GM18508 (cell line): ENCODE results near the gene ANKZF1.

Experiments
- ATAC-seq: cut with Tn5 transposase; IDR thresholded peaks from one replicate; pipeline ENCODE4 v1.9.1; 2021; ENCODE audit warnings: moderate number of reproducible peaks; ENCODE audit not compliant: insufficient read depth, unreplicated experiment

Gene ANKZF1

DNA sequence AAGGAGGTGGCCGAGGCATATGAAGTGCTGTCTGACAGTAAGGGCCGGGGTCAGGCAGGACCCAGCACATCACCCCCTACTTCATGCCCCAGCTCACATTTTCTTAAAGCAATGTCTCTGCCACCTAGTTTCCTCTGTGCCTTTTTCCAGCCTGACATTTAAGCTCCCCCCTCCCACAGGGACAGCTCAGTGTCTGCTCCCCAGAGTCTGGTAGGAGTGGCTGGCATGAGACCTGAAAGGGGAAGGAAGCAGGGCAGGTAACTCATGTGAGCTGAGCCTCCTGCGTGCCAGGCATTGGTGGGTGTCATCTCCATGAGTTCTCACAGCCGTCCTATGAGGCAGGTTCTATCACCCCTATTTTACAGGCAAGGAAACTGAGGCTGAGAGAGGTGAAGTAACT is 51.0 kb downstream of the ANKZF1 start:
- no peak for ATAC-seq

DNA sequence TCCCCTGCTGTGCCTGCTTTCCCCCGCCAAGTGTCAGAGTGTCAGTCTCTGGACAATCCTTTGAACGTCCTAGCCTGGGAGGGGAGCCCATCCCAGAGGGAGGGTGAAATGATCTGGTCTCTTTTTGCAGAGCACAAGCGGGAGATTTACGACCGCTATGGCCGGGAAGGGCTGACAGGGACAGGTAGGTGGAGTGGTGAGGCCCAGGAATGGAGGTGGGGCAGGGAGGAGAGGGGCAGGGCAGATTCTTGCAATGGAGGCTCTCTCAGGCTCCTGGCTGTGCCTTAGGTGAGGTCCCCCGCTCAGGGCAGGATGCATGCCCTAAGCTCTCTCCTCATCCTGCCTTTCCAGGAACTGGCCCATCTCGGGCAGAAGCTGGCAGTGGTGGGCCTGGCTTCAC is 52.0 kb downstream of the ANKZF1 start:
- ATAC-seq, result no peak

DNA sequence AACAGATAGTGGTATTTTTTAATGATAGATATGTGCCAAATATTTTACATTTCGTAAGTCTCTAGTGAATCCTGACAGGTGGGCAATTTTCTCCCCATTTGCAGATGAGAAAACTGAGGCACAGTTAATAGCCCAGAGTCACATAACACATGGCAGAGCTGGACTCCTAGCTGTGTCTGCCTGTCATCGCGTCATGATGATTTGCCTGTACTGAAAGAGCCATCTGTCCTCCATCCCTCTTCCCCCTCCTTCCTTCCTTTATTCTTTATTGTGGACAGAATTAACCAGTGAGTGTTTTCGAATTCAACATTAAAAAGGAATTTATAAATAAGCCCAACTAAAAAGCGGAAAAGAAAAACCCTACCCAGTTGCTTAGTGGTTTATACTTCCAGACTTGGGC is 52.8 kb downstream of the ANKZF1 start:
- ATAC-seq, result no peak

DNA sequence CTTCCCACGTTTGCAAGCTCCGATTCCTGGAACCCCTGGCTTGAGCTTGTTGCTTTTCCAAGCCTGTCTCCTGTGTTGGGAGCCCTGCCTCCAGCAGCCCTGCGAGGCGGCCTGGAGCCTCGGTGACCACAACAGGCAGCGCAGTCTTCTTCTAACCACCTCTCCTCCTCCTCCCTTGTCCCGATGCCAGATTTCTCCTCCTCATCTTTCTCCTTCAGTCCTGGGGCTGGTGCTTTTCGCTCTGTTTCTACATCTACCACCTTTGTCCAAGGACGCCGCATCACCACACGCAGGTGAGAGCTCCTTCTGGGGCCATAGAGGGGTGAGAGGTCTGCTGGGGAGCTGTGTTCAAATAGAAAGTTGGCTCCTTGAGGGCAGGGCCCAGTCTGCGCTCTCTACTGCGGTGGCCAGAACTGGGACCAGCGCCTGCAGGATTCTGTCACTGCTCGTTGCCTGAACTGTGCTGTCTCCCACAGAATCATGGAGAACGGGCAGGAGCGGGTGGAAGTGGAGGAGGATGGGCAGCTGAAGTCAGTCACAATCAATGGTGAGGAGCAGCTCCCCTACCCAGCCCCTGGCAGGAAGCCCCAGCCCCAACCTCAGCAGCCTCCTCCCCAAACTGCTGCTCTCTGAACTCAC is 53.5 kb downstream of the ANKZF1 start:
- no peak for ATAC-seq

DNA sequence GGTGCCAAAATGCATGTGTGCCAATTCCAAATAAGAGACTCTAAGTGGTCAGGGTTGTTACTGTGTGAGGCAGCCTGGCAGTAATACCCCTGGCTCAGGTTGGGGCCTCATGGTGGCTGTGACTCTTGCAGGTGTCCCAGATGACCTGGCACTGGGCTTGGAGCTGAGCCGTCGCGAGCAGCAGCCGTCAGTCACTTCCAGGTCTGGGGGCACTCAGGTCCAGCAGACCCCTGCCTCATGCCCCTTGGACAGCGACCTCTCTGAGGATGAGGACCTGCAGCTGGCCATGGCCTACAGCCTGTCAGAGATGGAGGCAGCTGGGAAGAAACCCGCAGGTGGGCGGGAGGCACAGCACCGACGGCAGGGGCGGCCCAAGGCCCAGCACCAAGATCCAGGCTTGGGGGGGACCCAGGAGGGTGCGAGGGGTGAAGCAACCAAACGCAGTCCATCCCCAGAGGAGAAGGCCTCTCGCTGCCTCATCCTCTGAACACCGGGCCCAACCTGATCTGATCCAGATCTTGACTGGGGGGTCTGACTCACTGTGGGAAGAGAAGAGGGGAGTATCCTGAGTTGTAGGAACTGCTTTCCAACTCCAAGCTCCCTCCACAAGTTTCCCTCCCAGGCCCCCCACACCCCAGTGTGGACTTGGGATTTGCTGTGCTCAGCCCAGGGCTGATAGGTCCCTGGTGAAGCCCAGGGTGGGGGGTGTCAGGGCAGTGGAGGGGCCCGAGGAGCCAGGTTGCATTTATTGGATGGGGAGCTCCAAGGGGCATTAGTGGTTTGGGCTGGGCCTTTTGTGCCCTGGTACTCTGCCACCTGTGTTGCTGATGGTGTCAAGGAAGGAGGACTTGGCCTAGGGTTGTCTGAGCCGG is 55.1 kb downstream of the ANKZF1 start:
- ATAC-seq, result no peak

DNA sequence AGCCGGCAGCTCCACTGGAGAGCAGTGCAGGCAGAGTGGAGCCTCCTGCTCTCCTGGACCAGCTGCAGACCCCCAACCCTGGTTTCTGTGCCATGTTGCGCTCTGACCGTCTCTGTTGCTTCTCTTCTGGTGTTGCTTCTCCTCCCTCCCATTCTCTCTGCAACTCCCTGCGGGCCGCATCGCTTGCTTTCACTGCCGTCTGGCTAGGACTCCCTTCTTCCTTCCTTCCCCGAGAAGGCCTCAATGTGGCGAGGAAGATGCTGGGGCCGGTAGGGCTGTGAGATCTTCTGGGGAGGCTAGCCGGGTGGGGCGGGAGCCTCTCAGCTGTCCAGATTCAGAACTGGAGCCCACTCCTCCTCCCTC is 55.7 kb downstream of the ANKZF1 start:
- no peak for ATAC-seq

DNA sequence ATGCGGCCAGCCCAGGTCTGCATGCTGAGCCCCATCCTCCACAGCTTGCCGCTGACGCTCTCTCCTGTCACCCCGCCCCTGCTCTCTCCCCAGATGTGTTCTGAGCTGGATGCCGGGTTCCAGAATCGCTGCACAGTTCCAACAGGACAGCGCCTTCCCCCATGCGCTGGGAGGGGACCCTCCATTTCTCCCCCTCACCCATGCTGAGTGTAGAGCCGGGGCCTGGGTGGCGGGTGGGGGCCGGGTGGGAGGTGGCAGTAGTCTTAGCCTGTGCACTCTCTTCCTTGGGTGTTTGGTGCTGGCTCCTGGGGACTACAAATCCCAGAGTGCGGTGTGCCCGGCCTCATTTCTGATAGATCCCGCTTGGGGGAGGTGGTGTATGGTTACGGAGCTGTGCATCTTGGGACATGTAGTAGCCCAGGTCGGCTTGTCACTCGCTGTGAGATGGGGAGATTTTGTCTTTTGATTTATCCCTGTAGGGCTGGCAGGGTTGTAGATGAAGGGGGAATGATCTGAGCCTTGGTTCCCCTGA is 56.4 kb downstream of the ANKZF1 start:
- ATAC-seq, result no peak
